HG02943 (cell line): ENCODE data around the gene CGB3.
"Not testable (repeated sequence)": the region's sequence is repeated elsewhere in the genome, so short reads cannot be mapped to it uniquely, and the experiment has no call there.

Source experiments
- ATAC-seq: cut with Tn5 transposase; IDR thresholded peaks from one replicate; pipeline ENCODE4 v1.9.1; 2021; ENCODE audit warnings: mild to moderate bottlenecking, low read depth, moderate library complexity; ENCODE audit not compliant: unreplicated experiment

The CGB3 gene

DNA sequence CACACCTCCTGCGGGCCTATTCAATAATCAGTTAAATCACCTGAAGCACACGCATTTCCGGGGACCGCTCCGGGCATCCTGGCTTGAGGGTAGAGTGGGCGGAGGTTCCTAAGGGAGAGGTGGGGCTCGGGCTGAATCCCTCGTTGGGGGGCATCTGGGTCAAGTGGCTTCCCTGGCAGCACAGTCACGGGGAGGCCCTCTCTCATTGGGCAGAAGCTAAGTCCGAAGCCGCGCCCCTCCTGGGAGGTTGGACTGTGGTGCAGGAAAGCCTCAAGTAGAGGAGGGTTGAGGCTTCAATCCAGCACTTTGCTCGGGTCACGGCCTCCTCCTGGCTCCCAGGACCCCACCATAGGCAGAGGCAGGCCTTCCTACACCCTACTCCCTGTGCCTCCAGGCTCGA lies 19.4 kb upstream of the CGB3 start, which contains the start of gene CGB5:
Gene CGB5, plus strand, starts transcription at position 301 of the 400 bp plus-strand sequence. CDS start 362 bp downstream, outside the sequence.
- ATAC-seq, result not testable (repeated sequence)

- not testable (repeated sequence) for ATAC-seq
These were observed 18.5 kb upstream of the CGB3 start for GRCh38 chr19:49042666-49043065.

GRCh38 chr19:49042177-49042576 lies 18.0 kb upstream of the CGB3 start:
- ATAC-seq, result no peak

- not testable (repeated sequence) for ATAC-seq
These were observed 15.6 kb upstream of the CGB3 start for GRCh38 chr19:49039736-49040135.

DNA sequence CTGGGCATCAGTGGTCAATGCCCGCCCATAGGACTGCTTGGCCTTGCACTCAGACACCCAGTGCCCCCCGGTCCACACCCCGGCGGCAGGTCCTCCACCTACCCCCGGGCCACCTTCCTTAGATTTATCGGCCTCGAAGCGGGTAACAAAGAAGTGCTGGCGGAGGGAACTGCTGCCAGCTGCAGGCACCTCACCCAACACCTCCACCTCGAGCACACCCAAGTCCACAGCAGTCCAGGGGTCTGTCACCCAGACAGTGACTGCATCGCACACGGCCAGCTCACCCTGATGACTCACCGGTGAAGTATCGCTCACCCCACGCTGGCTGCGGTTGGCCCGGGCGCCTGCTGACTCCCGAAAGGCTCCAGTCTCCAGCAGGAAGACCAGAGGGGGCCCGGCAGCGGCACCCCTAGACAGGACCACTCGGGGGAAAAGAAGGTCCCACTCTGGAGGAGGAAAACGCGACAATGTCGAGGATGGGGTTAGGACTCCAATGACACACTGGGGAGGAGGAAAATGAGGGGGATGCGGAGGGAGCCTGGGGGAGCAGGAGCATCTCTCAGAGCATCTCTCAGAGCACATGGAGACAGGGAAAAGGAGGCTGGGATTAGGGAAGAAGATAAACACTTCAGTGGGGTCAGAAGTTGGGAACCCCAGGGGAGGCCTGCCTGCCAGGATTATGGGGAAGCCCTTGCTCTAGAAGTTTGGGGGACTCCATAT lies 14.6 kb upstream of the CGB3 start:
- ATAC-seq, result not testable (repeated sequence)

DNA sequence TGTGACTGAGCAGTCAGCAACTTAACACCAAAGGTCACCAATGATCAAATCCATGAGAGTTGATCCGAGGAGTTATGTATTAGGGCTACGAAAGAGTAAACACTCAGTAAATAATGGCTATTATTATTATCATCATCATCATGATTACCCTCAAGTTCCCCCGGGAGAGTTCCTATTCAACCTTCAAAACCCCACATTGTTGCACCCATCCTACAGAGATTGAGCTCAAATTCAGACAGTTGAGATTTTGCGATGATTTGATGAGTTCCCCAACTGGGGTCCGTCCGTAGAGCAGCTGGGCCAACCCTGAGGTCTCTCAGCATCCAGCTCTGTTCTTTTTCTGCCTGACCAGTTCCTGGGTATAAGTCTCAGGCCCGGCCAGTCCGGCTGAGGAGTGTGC lies 14.0 kb upstream of the CGB3 start:
- not testable (repeated sequence) for ATAC-seq

- not testable (repeated sequence) for ATAC-seq
These were observed 12.7 kb upstream of the CGB3 start, which contains the start of gene CGB1 for GRCh38 chr19:49036815-49037214. CGB1 (minus strand) TSS chr19:49036895; CDS start chr19:49036711, 184 bp downstream.

GRCh38 chr19:49031642-49032301 lies 7.6 kb upstream of the CGB3 start, which contains the start of gene CGB2:
CGB2 (plus strand) TSS chr19:49031890; CDS start chr19:49032096, 206 bp downstream.
- not testable (repeated sequence) for ATAC-seq

GRCh38 chr19:49030323-49030722 lies 6.2 kb upstream of the CGB3 start:
- ATAC-seq, result not testable (repeated sequence)

GRCh38 chr19:49029749-49030148 lies 5.6 kb upstream of the CGB3 start:
- not testable (repeated sequence) for ATAC-seq

DNA sequence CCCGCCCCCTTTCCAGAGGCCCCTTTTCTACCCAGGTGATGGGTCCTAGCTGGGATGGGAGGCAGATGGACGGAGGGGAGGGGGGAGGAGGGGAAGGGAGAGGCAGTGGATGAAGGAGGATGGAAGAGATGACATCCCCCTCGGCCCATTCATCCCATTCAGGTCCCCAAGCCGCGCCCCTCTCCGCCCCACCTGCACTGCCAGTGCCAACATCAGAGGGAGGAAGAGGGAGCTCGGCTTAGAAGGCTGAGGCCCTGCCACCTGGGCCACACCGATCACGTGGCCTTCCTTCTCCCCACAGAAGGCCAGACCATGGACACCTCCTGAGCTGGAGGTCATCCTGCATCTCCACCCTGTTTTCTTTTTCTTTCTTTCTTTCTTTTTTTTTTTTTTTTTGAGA lies 4.6 kb upstream of the CGB3 start:
- ATAC-seq, result not testable (repeated sequence)

DNA sequence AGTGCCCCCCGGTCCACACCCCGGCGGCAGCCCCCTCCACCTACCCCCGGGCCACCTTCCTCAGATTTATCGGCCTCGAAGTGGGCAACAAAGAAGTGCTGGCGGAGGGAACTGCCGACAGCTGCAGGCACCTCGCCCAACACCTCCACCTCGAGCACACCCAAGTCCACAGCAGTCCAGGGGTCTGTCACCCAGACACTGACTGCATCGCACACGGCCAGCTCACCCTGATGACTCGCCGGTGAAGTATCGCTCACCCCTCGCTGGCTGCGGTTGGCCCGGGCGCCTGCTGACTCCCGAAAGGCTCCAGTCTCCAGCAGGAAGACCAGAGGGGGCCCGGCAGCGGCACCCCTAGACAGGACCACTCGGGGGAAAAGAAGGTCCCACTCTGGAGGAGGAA lies 1.5 kb upstream of the CGB3 start:
- ATAC-seq, result not testable (repeated sequence)

GRCh38 chr19:49025088-49025487 lies 955 bp upstream of the CGB3 start:
- ATAC-seq, result not testable (repeated sequence)

- no peak for ATAC-seq
These were observed 2.0 kb downstream of the CGB3 start for GRCh38 chr19:49022116-49022515.

GRCh38 chr19:49020931-49021895 lies 2.9 kb downstream of the CGB3 start:
- no peak for ATAC-seq

- no peak for ATAC-seq
These were observed 3.8 kb downstream of the CGB3 start for GRCh38 chr19:49020342-49020741.

GRCh38 chr19:49019242-49019932 lies 4.7 kb downstream of the CGB3 start:
- no peak for ATAC-seq

DNA sequence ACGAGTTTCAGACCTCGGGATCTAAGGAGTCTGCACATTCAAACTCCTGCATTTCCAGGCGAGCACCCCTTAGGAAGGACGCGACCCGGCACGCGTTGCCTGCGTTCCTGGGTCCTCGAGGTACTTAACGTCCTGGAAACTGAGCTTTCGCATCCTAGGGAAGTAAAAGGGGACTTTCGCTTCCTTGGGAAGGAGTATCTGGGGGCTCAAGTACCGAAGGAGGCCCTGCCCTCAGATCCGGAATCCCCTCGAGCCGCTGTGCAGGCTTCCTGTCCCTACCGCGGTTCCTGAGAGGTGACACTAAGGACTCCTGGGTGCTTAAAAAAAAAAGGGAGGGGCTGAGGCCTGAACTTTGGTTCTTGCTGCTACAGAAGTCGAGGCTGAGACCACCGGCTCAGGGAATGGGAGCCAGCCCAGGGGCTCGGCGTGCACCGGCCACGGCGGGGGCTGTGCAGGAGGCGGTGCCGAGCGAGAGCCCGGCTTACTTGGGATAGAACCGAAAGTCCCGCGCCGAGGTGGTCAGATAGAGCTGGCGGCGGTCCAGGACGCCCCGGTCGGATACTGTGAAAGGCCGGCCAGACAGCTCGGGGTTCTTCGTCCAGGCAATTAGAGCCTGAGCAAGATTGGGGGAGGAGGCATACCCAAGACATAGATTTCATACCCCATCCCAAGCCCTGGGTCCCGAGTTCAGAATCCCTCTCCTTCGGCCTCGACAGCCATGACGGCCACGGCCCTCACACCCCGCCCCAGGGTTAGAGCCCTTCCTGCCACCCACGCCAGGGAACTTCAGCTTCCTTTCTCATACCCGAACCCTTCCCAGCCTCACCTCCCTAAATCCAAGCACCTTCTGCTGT lies 5.5 kb downstream of the CGB3 start:
- ATAC-seq, result not testable (repeated sequence)
